Neural progenitor cell (in vitro differentiated cells): ENCODE measurements around the gene C11orf65. TPM values are rescaled to one million over a fixed set of nuclear protein-coding genes. Genes with fewer than 3 reads are reported as not detected.
"Not testable (repeated sequence)": the region's sequence is repeated elsewhere in the genome, so short reads cannot be mapped to it uniquely, and the experiment has no call there.

Experiments used
- DNase-seq: peaks from one replicate; pipeline ENCODE4 v3.0.0-alpha.2; 2016; ENCODE audit warnings: low spot score
- H2AFZ ChIP-seq: fragments of 200-600 bp; sonication (generic); replicated peaks from 2 replicates; pipeline ENCODE4 v1.6.1; 2016; ENCODE audit warnings: antibody characterized with exemption
- H3F3A ChIP-seq: fragments of 200-600 bp; sonication (generic); 2 replicates; pipeline ENCODE4 v1.6.1; 2016; ENCODE audit warnings: antibody characterized with exemption, low read depth
- H3K27ac ChIP-seq: fragments of 200-600 bp; sonication (generic); 2 replicates; pipeline ENCODE4 v1.5.1; 2016; ENCODE audit warnings: mild to moderate bottlenecking
- H3K27me3 ChIP-seq: fragments of 200-600 bp; sonication (generic); 2 replicates; pipeline ENCODE4 v1.6.1; 2016; ENCODE audit warnings: mild to moderate bottlenecking, moderate library complexity
- H3K36me3 ChIP-seq: fragments of 200-600 bp; sonication (generic); 2 replicates; pipeline ENCODE4 v1.5.1; 2016
- H3K4me1 ChIP-seq: fragments of 200-600 bp; sonication (generic); 2 replicates; pipeline ENCODE4 v1.6.1; 2016; ENCODE audit warnings: mixed run types
- H3K4me2 ChIP-seq: fragments of 200-600 bp; sonication (generic); 2 replicates; pipeline ENCODE4 v1.6.1; 2016
- H3K4me3 ChIP-seq: fragments of 200-600 bp; sonication (generic); 2 replicates; pipeline ENCODE4 v1.5.1; 2016
- H3K79me2 ChIP-seq: fragments of 200-600 bp; sonication (generic); 2 replicates; pipeline ENCODE4 v1.6.1; 2016; ENCODE audit warnings: low read depth
- H3K9ac ChIP-seq: fragments of 200-600 bp; sonication (generic); 2 replicates; pipeline ENCODE4 v1.6.1; 2016
- H3K9me3 ChIP-seq: fragments of 200-600 bp; sonication (generic); 2 replicates; pipeline ENCODE4 v1.5.1; 2016; ENCODE audit warnings: low read depth
- H4K20me1 ChIP-seq: fragments of 200-600 bp; sonication (generic); 2 replicates; pipeline ENCODE4 v1.6.1; 2016; ENCODE audit warnings: low read depth
- H3K27ac Mint-ChIP-seq: 3 replicates; pipeline ENCODE4 v1.8.0; 2021; ENCODE audit warnings: mixed read lengths
- H3K27me3 Mint-ChIP-seq: 2 replicates; pipeline ENCODE4 v1.8.0; 2022; ENCODE audit warnings: low read depth, mild to moderate bottlenecking, inconsistent platforms, moderate library complexity, mixed read lengths; ENCODE audit not compliant: insufficient read depth
- H3K36me3 Mint-ChIP-seq: 3 replicates; pipeline ENCODE4 v1.8.0; 2021; ENCODE audit warnings: mixed read lengths
- H3K4me1 Mint-ChIP-seq: 3 replicates; pipeline ENCODE4 v1.8.0; 2021; ENCODE audit warnings: mixed read lengths
- H3K4me3 Mint-ChIP-seq: 3 replicates; pipeline ENCODE4 v1.8.0; 2021; ENCODE audit warnings: mild to moderate bottlenecking, moderate library complexity, mixed read lengths
- H3K9me3 Mint-ChIP-seq: 3 replicates; pipeline ENCODE4 v1.8.0; 2020; ENCODE audit warnings: mixed read lengths
- CTCF ChIP-seq: fragments of 200-600 bp; sonication (generic); IDR thresholded peaks from 2 replicates; pipeline ENCODE4 v1.5.1; 2017; ENCODE audit warnings: antibody characterized with exemption, mild to moderate bottlenecking
- EZH2 ChIP-seq: fragments of 200-600 bp; sonication (generic); IDR thresholded peaks from 2 replicates; pipeline ENCODE4 v1.6.1; 2017; ENCODE audit warnings: antibody characterized with exemption, mild to moderate bottlenecking, moderate library complexity
- EZH2phosphoT487 ChIP-seq: fragments of 200-600 bp; sonication (generic); IDR thresholded peaks from 2 replicates; pipeline ENCODE4 v1.6.1; 2017; ENCODE audit warnings: antibody characterized with exemption
- total RNA-seq: library from RNA; depleted of rRNA; stranded (reverse); fragments of >200 nt; gene quantifications from 2 replicates; pipeline ENCODE4 v1.2.3, GENCODE V29; 2015; ENCODE audit warnings: low replicate concordance

The C11orf65 gene
- total RNA-seq, 1 donor from 2014 or later, result 11.4 TPM

- no peak overlapping the region for H3K9ac ChIP-seq
- H3K4me3 Mint-ChIP-seq, result no peak overlapping the region
- H3K9me3 Mint-ChIP-seq, result no peaks in the 10 kb centered on the region
- no peak for DNase-seq
- H3K4me2 ChIP-seq, result no peak overlapping the region
- no peak overlapping the region for H3K27ac ChIP-seq
- no peak overlapping the region for H3K4me3 ChIP-seq
- H3K79me2 ChIP-seq, result no peaks in the 10 kb centered on the region
- H3K27me3 Mint-ChIP-seq, result peaks cover 3% of the 10 kb centered on the region
- H3K36me3 ChIP-seq, result no peaks in the 10 kb centered on the region
- H3K4me1 Mint-ChIP-seq, result no peaks in the 10 kb centered on the region
- H3F3A ChIP-seq, result no peaks in the 10 kb centered on the region
- no peaks in the 10 kb centered on the region for H3K27me3 ChIP-seq
- H3K4me1 ChIP-seq, result no peaks in the 10 kb centered on the region
- no peaks in the 10 kb centered on the region for H3K9me3 ChIP-seq
- no peaks in the 10 kb centered on the region for H4K20me1 ChIP-seq
- no peak for TF ChIP-seq CTCF
- no peak for TF ChIP-seq EZH2
- no peak for TF ChIP-seq EZH2phosphoT487
- H3K27ac Mint-ChIP-seq, result no peak overlapping the region
- H2AFZ ChIP-seq, result no peak overlapping the region
- no peaks in the 10 kb centered on the region for H3K36me3 Mint-ChIP-seq
Measured at GRCh38 chr11:108398439-108398838, 68.9 kb downstream of the C11orf65 start.

GRCh38 chr11:108396672-108397071 lies 70.7 kb downstream of the C11orf65 start:
- H3K4me1 Mint-ChIP-seq, H3K36me3 ChIP-seq, H3K4me3 ChIP-seq, H4K20me1 ChIP-seq, H3K27me3 Mint-ChIP-seq, H3F3A ChIP-seq, H3K9me3 ChIP-seq, H3K4me2 ChIP-seq, H3K9ac ChIP-seq, H2AFZ ChIP-seq, H3K36me3 Mint-ChIP-seq, H3K27ac Mint-ChIP-seq, H3K79me2 ChIP-seq, H3K27me3 ChIP-seq, H3K27ac ChIP-seq, H3K9me3 Mint-ChIP-seq, H3K4me3 Mint-ChIP-seq, H3K4me1 ChIP-seq, DNase-seq: not testable (repeated sequence)

- Mint-ChIP-seq H3K27me3 (no peaks in the 10 kb centered on the region), H3K4me1 (no peaks in the 10 kb centered on the region), H3K4me3 (no peak overlapping the region), H3K9me3 (no peaks in the 10 kb centered on the region), H3K36me3 (no peaks in the 10 kb centered on the region), H3K27ac (no peak overlapping the region)
- Histone ChIP-seq H3K27ac (no peak overlapping the region), H3K4me2 (no peak overlapping the region), H2AFZ (no peak overlapping the region), H3F3A (no peaks in the 10 kb centered on the region), H3K4me3 (no peak overlapping the region), H4K20me1 (no peaks in the 10 kb centered on the region), H3K27me3 (no peaks in the 10 kb centered on the region), H3K79me2 (no peaks in the 10 kb centered on the region), H3K9me3 (no peaks in the 10 kb centered on the region), H3K36me3 (no peaks in the 10 kb centered on the region), H3K9ac (no peak overlapping the region), H3K4me1 (no peaks in the 10 kb centered on the region)
- TF ChIP-seq EZH2phosphoT487 (no peak), EZH2 (no peak), CTCF (no peak)
- DNase-seq, result no peak
Measured at GRCh38 chr11:108394744-108395284, 72.5 kb downstream of the C11orf65 start.

- no peaks in the 10 kb centered on the region for H3K4me1 Mint-ChIP-seq
- H3K9me3 Mint-ChIP-seq, result no peaks in the 10 kb centered on the region
- H3K36me3 Mint-ChIP-seq, result no peaks in the 10 kb centered on the region
- Histone ChIP-seq H3K4me2 (no peak overlapping the region), H3K36me3 (no peaks in the 10 kb centered on the region), H3F3A (no peaks in the 10 kb centered on the region), H3K27ac (no peak overlapping the region), H2AFZ (no peak overlapping the region), H4K20me1 (no peaks in the 10 kb centered on the region), H3K79me2 (no peaks in the 10 kb centered on the region), H3K9me3 (no peaks in the 10 kb centered on the region), H3K4me3 (no peak overlapping the region), H3K9ac (no peak overlapping the region), H3K27me3 (no peaks in the 10 kb centered on the region), H3K4me1 (no peaks in the 10 kb centered on the region)
- TF ChIP-seq CTCF (no peak), EZH2 (no peak), EZH2phosphoT487 (no peak)
- H3K27ac Mint-ChIP-seq, result no peak overlapping the region
- DNase-seq, result no peak
- H3K4me3 Mint-ChIP-seq, result no peak overlapping the region
- no peaks in the 10 kb centered on the region for H3K27me3 Mint-ChIP-seq
Measured at GRCh38 chr11:108393046-108393445, 74.3 kb downstream of the C11orf65 start.
